MM.1S (cell line): ENCODE results near the gene BST1.
A peak's percentile ranks its signal among the peaks of the same experiment; 100 is the strongest.

Source experiments
- DNase-seq: peaks from one replicate; pipeline ENCODE4 v3.0.0-alpha.2; 2015
- H2AFZ ChIP-seq: fragments of 300-600 bp; sonication (generic); 2 replicates; pipeline ENCODE4 v1.6.0; 2016; ENCODE audit warnings: antibody characterized with exemption, low read length
- H3F3A ChIP-seq: fragments of 300-600 bp; sonication (generic); 2 replicates; pipeline ENCODE4 v1.6.1; 2016; ENCODE audit warnings: mild to moderate bottlenecking, antibody characterized with exemption, low read length, moderate library complexity, mixed read lengths; ENCODE audit not compliant: insufficient read depth
- H3K27ac ChIP-seq: fragments of 300-600 bp; sonication (generic); 2 replicates; pipeline ENCODE4 v1.5.1; 2016; ENCODE audit warnings: mild to moderate bottlenecking, low read length
- H3K27me3 ChIP-seq: fragments of 300-600 bp; sonication (generic); replicated peaks from 2 replicates; pipeline ENCODE4 v1.6.0; 2016; ENCODE audit warnings: low read length; ENCODE audit not compliant: insufficient read depth
- H3K36me3 ChIP-seq: fragments of 300-600 bp; sonication (generic); replicated peaks from 2 replicates; pipeline ENCODE4 v1.6.1; 2016; ENCODE audit warnings: mild to moderate bottlenecking, low read length, mixed read lengths; ENCODE audit not compliant: insufficient read depth
- H3K4me1 ChIP-seq: fragments of 300-600 bp; sonication (generic); 2 replicates; pipeline ENCODE4 v1.6.1; 2016; ENCODE audit warnings: low read length, mixed read lengths
- H3K4me2 ChIP-seq: fragments of 300-600 bp; sonication (generic); 2 replicates; pipeline ENCODE4 v1.6.0; 2016; ENCODE audit warnings: low read depth, low read length
- H3K4me3 ChIP-seq: fragments of 300-600 bp; sonication (generic); 2 replicates; pipeline ENCODE4 v1.5.1; 2016; ENCODE audit warnings: low read length, mixed read lengths
- H3K79me2 ChIP-seq: fragments of 300-600 bp; sonication (generic); 2 replicates; pipeline ENCODE4 v1.6.1; 2016; ENCODE audit warnings: mixed run types, low read length, mixed read lengths
- H3K9ac ChIP-seq: fragments of 300-600 bp; sonication (generic); 2 replicates; pipeline ENCODE4 v1.6.1; 2016; ENCODE audit warnings: low read length, mixed read lengths
- H3K9me2 ChIP-seq: fragments of 300-600 bp; sonication (generic); replicated peaks from 2 replicates; pipeline ENCODE4 v1.6.1; 2016; ENCODE audit warnings: mild to moderate bottlenecking, low read length, mixed read lengths; ENCODE audit not compliant: insufficient read depth
- H3K9me3 ChIP-seq: fragments of 300-600 bp; sonication (generic); replicated peaks from 2 replicates; pipeline ENCODE4 v1.6.1; 2016; ENCODE audit warnings: mild to moderate bottlenecking, low read length, mixed read lengths; ENCODE audit not compliant: insufficient read depth
- H4K20me1 ChIP-seq: fragments of 300-600 bp; sonication (generic); 2 replicates; pipeline ENCODE4 v1.6.1; 2016; ENCODE audit warnings: mild to moderate bottlenecking, low read length, moderate library complexity, mixed read lengths; ENCODE audit not compliant: insufficient read depth
- CTCF ChIP-seq: fragments of 300-600 bp; sonication (generic); IDR thresholded peaks from 2 replicates; pipeline ENCODE4 v1.5.1; 2016; ENCODE audit warnings: antibody characterized with exemption, low read length, mixed read lengths
- EZH2 ChIP-seq: fragments of 300-600 bp; sonication (generic); optimal IDR thresholded peaks from 2 replicates; pipeline ENCODE3; 2017; ENCODE audit warnings: low read depth, mild to moderate bottlenecking, antibody characterized with exemption, low read length, mixed read lengths
- EZH2phosphoT487 ChIP-seq: fragments of 300-600 bp; sonication (generic); IDR thresholded peaks from 2 replicates; pipeline ENCODE4 v1.6.1; 2018; ENCODE audit warnings: antibody characterized with exemption, low read length

The BST1 gene

GRCh38 chr4:15755321-15756155, 52.7 kb downstream of the BST1 start:
- H3K36me3 ChIP-seq = no peaks in the 10 kb centered on the region
- H3K27me3 ChIP-seq = no peaks in the 10 kb centered on the region
- DNase-seq = peak; percentile 25
- H3K9ac ChIP-seq = peak overlapping the region; percentile 25; the same call in 1 of the 2 replicates
- peaks cover 33% of the 10 kb centered on the region for H3K4me1 ChIP-seq
- H3F3A ChIP-seq = peaks cover 27% of the 10 kb centered on the region
- peak overlapping the region; percentile 84 for H3K27ac ChIP-seq
- TF ChIP-seq EZH2 (no peak), EZH2phosphoT487 (no peak), CTCF (no peak)
- H3K9me2 ChIP-seq = no peaks in the 10 kb centered on the region
- no peaks in the 10 kb centered on the region for H4K20me1 ChIP-seq
- H3K9me3 ChIP-seq = no peaks in the 10 kb centered on the region
- peak overlapping the region; percentile 52 for H3K4me3 ChIP-seq
- H2AFZ ChIP-seq = no peak overlapping the region
- H3K4me2 ChIP-seq = peak overlapping the region; percentile 88
- no peaks in the 10 kb centered on the region for H3K79me2 ChIP-seq

GRCh38 chr4:15756361-15756861, 53.5 kb downstream of the BST1 start:
- peak; percentile 95 for DNase-seq
- H3K4me1 ChIP-seq = peaks cover 42% of the 10 kb centered on the region
- H3K4me3 ChIP-seq = peak overlapping the region; percentile 52
- H4K20me1 ChIP-seq = no peaks in the 10 kb centered on the region
- peak overlapping the region; percentile 84 for H3K27ac ChIP-seq
- no peaks in the 10 kb centered on the region for H3K36me3 ChIP-seq
- no peaks in the 10 kb centered on the region for H3K79me2 ChIP-seq
- H2AFZ ChIP-seq = peak overlapping the region; percentile 23; the same call in 1 of the 2 replicates
- peak overlapping the region; percentile 47 for H3K9ac ChIP-seq
- no peaks in the 10 kb centered on the region for H3K27me3 ChIP-seq
- H3K9me3 ChIP-seq = no peaks in the 10 kb centered on the region
- TF ChIP-seq EZH2 = no peak
- peak; percentile 76 for TF ChIP-seq CTCF
- TF ChIP-seq EZH2phosphoT487 = no peak
- no peaks in the 10 kb centered on the region for H3K9me2 ChIP-seq
- H3F3A ChIP-seq = peaks cover 27% of the 10 kb centered on the region
- peak overlapping the region; percentile 88 for H3K4me2 ChIP-seq

GRCh38 chr4:15757054-15757453, 54.2 kb downstream of the BST1 start:
- Histone ChIP-seq H2AFZ (peak overlapping the region; percentile 42; the same call in 1 of the 2 replicates), H3K9ac (peak overlapping the region; percentile 47), H3K4me2 (peak overlapping the region; percentile 88), H3K79me2 (no peaks in the 10 kb centered on the region), H3K4me3 (peak overlapping the region; percentile 52), H3K9me2 (no peaks in the 10 kb centered on the region), H3F3A (peaks cover 27% of the 10 kb centered on the region), H3K27ac (peak overlapping the region; percentile 84), H3K27me3 (no peaks in the 10 kb centered on the region), H3K36me3 (no peaks in the 10 kb centered on the region), H3K4me1 (peaks cover 45% of the 10 kb centered on the region), H3K9me3 (no peaks in the 10 kb centered on the region), H4K20me1 (no peaks in the 10 kb centered on the region)
- TF ChIP-seq EZH2 (no peak), EZH2phosphoT487 (no peak), CTCF (no peak)
- peak; percentile 28 for DNase-seq
